ENCODE measurements around the gene NEFH.

- no peak for TF ChIP-seq POLR2A (IDR thresholded peaks at IDR 0.05)
- TF ChIP-seq CTCF (IDR thresholded peaks at IDR 0.05), result no peak
Measured at GRCh38 chr22:29521526-29521925, 41.5 kb downstream of the NEFH start.

All from body of pancreas (tissue), 4 donors.